ENCODE data around the gene RASD1.

GRCh38 chr17:17493986-17494466, 2.2 kb downstream of the RASD1 start:
- no peak for TF ChIP-seq CTCF (IDR thresholded peaks at IDR 0.05)
- no peak for TF ChIP-seq POLR2A (IDR thresholded peaks at IDR 0.05)
- no peak for TF ChIP-seq POLR2AphosphoS5 (IDR thresholded peaks at IDR 0.05)

Measured in transverse colon (tissue), 4 donors.